Ovary (tissue), 3 donors: ENCODE results near the gene GPC1.

Source experiments
- CTCF ChIP-seq, 3 donors: fragments of 450-650 bp in 2 of 3; fragments of 200-600 bp in 1 of 3; IDR thresholded peaks; one replicate each; pipeline versions ENCODE4 v1.5.1 to v1.8.0; 2016 to 2022; ENCODE audit warnings: antibody characterized with exemption in 3 of 3, mild to moderate bottlenecking in 1 of 3
- EP300 ChIP-seq: sonication (generic); formaldehyde crosslinking; IDR thresholded peaks from one replicate; pipeline ENCODE4 v1.6.1; 2017; ENCODE audit warnings: antibody characterized with exemption
- donor health status: DM: no; HTN: no; CAD: no.

GRCh38 chr2:240440251-240440650 lies 4.8 kb downstream of the GPC1 start:
- TF ChIP-seq CTCF (IDR thresholded peaks at IDR 0.05) (no peak), EP300 (no peak)
